HCT116 (cell line): ENCODE data around the gene AFF1. TPM values are rescaled to one million over a fixed set of nuclear protein-coding genes. Genes with fewer than 3 reads are reported as not detected.
A peak's percentile ranks its signal among the peaks of the same experiment; 100 is the strongest.

Source experiments
- ATAC-seq: fragments of 200-7000 bp; cut with Tn5 transposase; 2 replicates; pipeline ENCODE4 v1.9.1; 2020; ENCODE audit warnings: mild to moderate bottlenecking, moderate library complexity
- BruUV-seq: library from RNA; stranded (reverse); fragments of 400-500 nt; replicated peaks from 2 replicates; lab custom pipeline; 2021; lab: Mats Ljungman, UMichigan
- CTCF ChIA-PET: fragments of 300-600 bp; sonication (Branson Sonifier 250); formaldehyde crosslinking; loops from one replicate; lab custom pipeline; 2021; ENCODE audit warnings: antibody characterized with exemption; lab: Charles Lee
- POLR2A ChIA-PET: fragments of 300-600, 350-600 bp; sonication (Branson Sonifier 250); formaldehyde crosslinking; loops from one replicate; lab custom pipeline; 2021; ENCODE audit warnings: antibody characterized with exemption; lab: Charles Lee
- RAD21 ChIA-PET, 2 experiments: fragments of 300-600 bp; sonication (Branson Sonifier 250); formaldehyde crosslinking; loops; one replicate each; lab custom pipeline; 2023; ENCODE audit warnings: low total read pairs in 2 of 2; ENCODE audit not compliant: uncharacterized antibody in 2 of 2, unreplicated experiment in 2 of 2, low non-redundant PET in 1 of 2; lab: Charles Lee
- DNase-seq: peaks from one replicate; pipeline ENCODE4 v3.0.0-alpha.2; 2010; ENCODE audit warnings: low read depth, low spot score
- H2AFZ ChIP-seq: fragments of 200-600 bp; shearing (Covaris generic), sonication (generic); 2 replicates; pipeline ENCODE4 v1.6.1; 2017; ENCODE audit warnings: low read depth, mixed run types, mixed read lengths, antibody characterized with exemption, low read length; ENCODE audit not compliant: poor library complexity, severe bottlenecking
- H3K27ac ChIP-seq: 2 replicates; pipeline ENCODE4 v1.5.1; 2012; ENCODE audit warnings: low read depth, low read length
- H3K27me3 ChIP-seq: fragments of 200-600 bp; sonication (generic); 2 replicates; pipeline ENCODE4 v1.6.1; 2016; ENCODE audit warnings: mixed run types, low read length, mixed read lengths; ENCODE audit not compliant: insufficient read depth
- H3K36me3 ChIP-seq, 2 experiments: fragments of 200-500 bp in 1 of 2; fragments of 200-600 bp in 1 of 2; sonication (Bioruptor generic) in 1 of 2; sonication (generic) in 1 of 2; 2 replicates each; pipeline versions ENCODE4 v1.5.1 to v1.6.1; 2014 to 2016; ENCODE audit warnings: low read length in 2 of 2, inconsistent platforms in 1 of 2, mixed read lengths in 1 of 2, mixed run types in 1 of 2; ENCODE audit not compliant: insufficient read depth in 2 of 2, control insufficient read depth in 1 of 2
- H3K4me1 ChIP-seq, 2 experiments: fragments of 200-600 bp in 1 of 2; sonication (generic) in 1 of 2; 2 replicates each; pipeline versions ENCODE4 v1.5.1 to v1.6.1; 2012 to 2017; ENCODE audit warnings: low read length in 2 of 2, inconsistent platforms in 1 of 2, mild to moderate bottlenecking in 1 of 2, mixed read lengths in 1 of 2, mixed run types in 1 of 2, moderate library complexity in 1 of 2; ENCODE audit not compliant: insufficient read depth in 2 of 2, control insufficient read depth in 1 of 2
- H3K4me2 ChIP-seq: fragments of 200-600 bp; sonication (generic); 2 replicates; pipeline ENCODE4 v1.6.1; 2017; ENCODE audit warnings: mixed run types, low read length, mixed read lengths
- H3K4me3 ChIP-seq, 2 experiments: fragments of 200-600 bp in 1 of 2; sonication (generic) in 1 of 2; replicated peaks in 1 of 2; 2 replicates each; pipeline ENCODE4 v1.5.1; 2011 to 2016; ENCODE audit warnings: low read length in 2 of 2, control low read depth in 1 of 2, low read depth in 1 of 2, mild to moderate bottlenecking in 1 of 2, mixed read lengths in 1 of 2, mixed run types in 1 of 2
- H3K79me2 ChIP-seq: fragments of 200-600 bp; sonication (generic); 2 replicates; pipeline ENCODE4 v1.6.1; 2017; ENCODE audit warnings: mild to moderate bottlenecking, mixed run types, low read length, moderate library complexity, mixed read lengths; ENCODE audit not compliant: insufficient read depth
- H3K9ac ChIP-seq: fragments of 200-600 bp; sonication (generic); 2 replicates; pipeline ENCODE4 v1.6.1; 2016; ENCODE audit warnings: low read length, mixed read lengths
- H3K9me2 ChIP-seq: fragments of 200-600 bp; sonication (generic), shearing (Covaris generic); 2 replicates; pipeline ENCODE4 v1.6.1; 2017; ENCODE audit warnings: mixed run types, mild to moderate bottlenecking, moderate library complexity; ENCODE audit not compliant: insufficient read depth
- H3K9me3 ChIP-seq, 2 experiments: fragments of 200-500 bp in 1 of 2; fragments of 200-600 bp in 1 of 2; sonication (Bioruptor generic) in 1 of 2; sonication (generic) in 1 of 2; 2 replicates each; pipeline ENCODE4 v1.6.1; 2014 to 2017; ENCODE audit warnings: low read length in 2 of 2, mixed read lengths in 2 of 2, inconsistent platforms in 1 of 2, low read depth in 1 of 2, mild to moderate bottlenecking in 1 of 2, mixed run types in 1 of 2, moderate library complexity in 1 of 2; ENCODE audit not compliant: control insufficient read depth in 1 of 2, insufficient read depth in 1 of 2
- H4K20me1 ChIP-seq: fragments of 200-600 bp; sonication (generic), shearing (Covaris generic); 2 replicates; pipeline ENCODE4 v1.6.1; 2017; ENCODE audit warnings: mixed run types, mild to moderate bottlenecking, moderate library complexity; ENCODE audit not compliant: insufficient read depth
- ELF1 ChIP-seq: IDR thresholded peaks from 2 replicates; pipeline ENCODE4 v1.6.1; 2012; ENCODE audit warnings: low read depth, borderline replicate concordance
- EZH2 ChIP-seq: fragments of 200-600 bp; sonication (generic); IDR thresholded peaks from 2 replicates; pipeline ENCODE4 v1.6.1; 2017; ENCODE audit warnings: antibody characterized with exemption, mixed run types
- EZH2phosphoT487 ChIP-seq: fragments of 200-600 bp; IDR thresholded peaks from 2 replicates; pipeline ENCODE4 v1.6.1; 2018; ENCODE audit warnings: antibody characterized with exemption, borderline replicate concordance
- FOSL1 ChIP-seq: IDR thresholded peaks from 2 replicates; pipeline ENCODE4 v1.6.1; 2012; ENCODE audit warnings: low read depth
- JUND ChIP-seq: IDR thresholded peaks from 2 replicates; pipeline ENCODE4 v1.6.1; 2012
- MAX ChIP-seq: IDR thresholded peaks from 2 replicates; pipeline ENCODE4 v1.6.1; 2012
- POLR2AphosphoS5 ChIP-seq: IDR thresholded peaks from 2 replicates; pipeline ENCODE4 v1.6.1; 2011; ENCODE audit warnings: mild to moderate bottlenecking, low read depth, low read length, moderate library complexity
- RAD21 ChIP-seq: IDR thresholded peaks from 2 replicates; pipeline ENCODE4 v1.6.1; 2012; ENCODE audit warnings: low read depth, mild to moderate bottlenecking
- SRF ChIP-seq: IDR thresholded peaks from 2 replicates; pipeline ENCODE4 v1.6.1; 2012; ENCODE audit warnings: low read depth
- YY1 ChIP-seq: IDR thresholded peaks from 2 replicates; pipeline ENCODE4 v1.6.1; 2011; ENCODE audit warnings: low read length, low read depth, moderate library complexity, mild to moderate bottlenecking; ENCODE audit not compliant: insufficient replicate concordance; ENCODE audit errors: extremely low read depth
- ZFX ChIP-seq: fragments of 450-650 bp; IDR thresholded peaks from 2 replicates; pipeline ENCODE4 v1.6.1; 2017
- ZNF274 ChIP-seq: fragments of 200-500 bp; sonication (Bioruptor generic); IDR thresholded peaks from 2 replicates; pipeline ENCODE4 v1.6.1; 2014; ENCODE audit warnings: mild to moderate bottlenecking, low read depth, low read length, inconsistent platforms
- intact Hi-C: fragments of 100-400 bp; cut with micrococcal nuclease; formaldehyde crosslinking; loops from 2 replicates; pipeline ENCODE4 v1.10.0; 2022
- total RNA-seq: library from RNA; stranded (reverse); gene quantifications from one replicate; pipeline ENCODE4 v1.2.1, GENCODE V29; 2021; ENCODE audit not compliant: unreplicated experiment

The AFF1 gene
- total RNA-seq, 1 experiment from 2014 or later: 43.1 TPM

GRCh38 chr4:86890790-86891189 is 44.0 kb upstream of the AFF1 start:
- H3K27ac ChIP-seq: no peak overlapping the region
- RAD21 ChIA-PET: no interaction called here
- H3K36me3 ChIP-seq: no peaks in the 10 kb centered on the region
- no peaks in the 10 kb centered on the region for H3K9me3 ChIP-seq
- POLR2A ChIA-PET: no interaction called here
- H2AFZ ChIP-seq: no peak overlapping the region
- DNase-seq: no peak
- no peak overlapping the region for H3K9ac ChIP-seq
- H3K27me3 ChIP-seq: no peaks in the 10 kb centered on the region
- TF ChIP-seq ZFX (no peak), EZH2phosphoT487 (no peak), SRF (no peak), ELF1 (no peak), JUND (no peak), RAD21 (no peak), POLR2AphosphoS5 (no peak), EZH2 (no peak), YY1 (no peak), MAX (no peak), FOSL1 (no peak), ZNF274 (no peak)
- TF ChIP-seq, all 23 proteins: peak for 0
- Histone ChIP-seq H3K79me2 (no peaks in the 10 kb centered on the region), H3K4me3 (no peak overlapping the region), H4K20me1 (no peaks in the 10 kb centered on the region), H3K4me2 (peak overlapping the region; percentile 82), H3K9me2 (no peaks in the 10 kb centered on the region), H3K4me1 (peaks cover 10 to 31% of the 10 kb centered on the region in 2 experiments)
- no TSS peak for BruUV-seq
- ATAC-seq: no peak
- intact Hi-C loops: loop anchor here (2.0 to 10.0 kb wide), 4 partner anchors 60 to 1324 kb away; no protein-coding TSS in a partner anchor
- CTCF ChIA-PET: no interaction called here
